K562 (cell line): ENCODE measurements around the gene SIRT2. TPM values are rescaled to one million over a fixed set of nuclear protein-coding genes. Genes with fewer than 3 reads are reported as not detected.
A peak's percentile ranks its signal among the peaks of the same experiment; 100 is the strongest.

Experiments used
- ARID4B ChIP-seq: sonication (generic); formaldehyde crosslinking; IDR thresholded peaks from 2 replicates; pipeline ENCODE4 v1.8.0; 2022; ENCODE audit warnings: mild to moderate bottlenecking, missing genetic modification reagents
- BRF1 ChIP-seq: IDR thresholded peaks from 3 replicates; pipeline ENCODE4 v1.6.1; 2011; ENCODE audit warnings: borderline replicate concordance, mild to moderate bottlenecking; ENCODE audit not compliant: insufficient read length; ENCODE audit errors: extremely low read depth
- CREM ChIP-seq: IDR thresholded peaks from 2 replicates; pipeline ENCODE4 v1.6.1; 2014; ENCODE audit warnings: antibody characterized with exemption, low read depth
- CTBP1 ChIP-seq: fragments of 450-650 bp; IDR thresholded peaks from 2 replicates; pipeline ENCODE4 v1.6.1; 2016; ENCODE audit warnings: borderline replicate concordance
- FOXO4 ChIP-seq: fragments of 450-650 bp; formaldehyde crosslinking; IDR thresholded peaks from 2 replicates; pipeline ENCODE4 v1.4.0; 2020; ENCODE audit warnings: mild to moderate bottlenecking, moderate library complexity
- KAT7 ChIP-seq: sonication (generic); formaldehyde crosslinking; IDR thresholded peaks from 2 replicates; pipeline ENCODE4 v1.8.0; 2022; ENCODE audit warnings: missing genetic modification reagents, mild to moderate bottlenecking, borderline replicate concordance
- MTA3 ChIP-seq: fragments of 450-650 bp; formaldehyde crosslinking; IDR thresholded peaks from 2 replicates; pipeline ENCODE4 v1.6.1; 2017; ENCODE audit warnings: mild to moderate bottlenecking, borderline replicate concordance
- POLR2G ChIP-seq: fragments of 200-400 bp; formaldehyde crosslinking; IDR thresholded peaks from 2 replicates; pipeline ENCODE4 v1.6.1; 2017; ENCODE audit warnings: low read depth, mild to moderate bottlenecking, antibody characterized with exemption, low read length, moderate library complexity
- SOX6 ChIP-seq: fragments of 450-650 bp; IDR thresholded peaks from 2 replicates; pipeline ENCODE4 v1.6.1; 2014; ENCODE audit warnings: mild to moderate bottlenecking
- SP1 ChIP-seq: sonication (generic); formaldehyde crosslinking; IDR thresholded peaks from 2 replicates; pipeline ENCODE4 v1.8.1; 2022; ENCODE audit warnings: mild to moderate bottlenecking, missing genetic modification reagents
- ZBTB11 ChIP-seq, 3 experiments: fragments of 200-800 bp in 1 of 3; fragments of 250-450 bp in 1 of 3; fragments of 450-650 bp in 1 of 3; sonication (Bioruptor Pico) in 1 of 3; sonication (Bioruptor generic) in 1 of 3; formaldehyde crosslinking in 1 of 3; IDR thresholded peaks; 2 replicates each; pipeline versions ENCODE4 v1.6.1 to v1.8.0; 2016 to 2022; ENCODE audit warnings: mild to moderate bottlenecking in 2 of 3, missing genetic modification characterization in 2 of 3, missing compliant biosample characterization in 1 of 3, moderate library complexity in 1 of 3
- ZBTB26 ChIP-seq: fragments of 450-650 bp; formaldehyde crosslinking; IDR thresholded peaks from 2 replicates; pipeline ENCODE4 v1.4.0; 2022; ENCODE audit warnings: missing genetic modification characterization
- polyA plus RNA-seq, 8 experiments: library from polyadenylated mRNA; depleted of rRNA in 4 of 8; stranded (reverse) in 5 of 8; unstranded in 3 of 8; fragments of >200 nt; fragmentation: Nextera tagmentation in 2 of 8; fragmentation: Illumina TruSeq in 1 of 8; extraction: Ambion mirVana in 2 of 8; extraction: Trizol in 1 of 8; gene quantifications; 2 replicates each; pipeline versions ENCODE4 v1.2.1 to v1.2.3, GENCODE V29; 2011 to 2014; ENCODE audit warnings: inconsistent platforms in 1 of 8, missing spikeins in 1 of 8
- total RNA-seq, 7 experiments: library from RNA; depleted of rRNA in 6 of 7; stranded (reverse); fragments of >200 nt in 6 of 7; fragmentation: Illumina TruSeq in 2 of 7; extraction: Trizol in 2 of 7; gene quantifications; 2 replicates each; pipeline versions ENCODE4 v1.2.1 to v1.2.3, GENCODE V29; 2011 to 2021; ENCODE audit warnings: low replicate concordance in 1 of 7

The SIRT2 gene
- total and polyA plus RNA-seq, 9 of the 15 experiments (the other 6 are each of a cell fraction or from before 2014, with no cell fraction given), result 2.3 to 35.2 (median 22.9) TPM

- TF ChIP-seq ARID4B (CRISPR knock-in tag) (0 out of 2 replicates have a peak, but pooled peaks have one; percentile 41), ZBTB11 (CRISPR knock-in tag; IDR thresholded peaks at IDR 0.05) (peak in 1 of 3 experiments; percentile 77; a peak in 2 of 6 replicates), FOXO4 (CRISPR knock-in tag) (no peak), MTA3 (0 out of 2 replicates have a peak, but pooled peaks have one; percentile 20), CTBP1 (peak; percentile 45; the same call in 1 of the 2 replicates), KAT7 (no peak), CREM (0 out of 2 replicates have a peak, but pooled peaks have one; percentile 8), SP1 (CRISPR knock-in tag) (no peak), BRF1 (no peak), SOX6 (no peak), POLR2G (0 out of 2 replicates have a peak, but pooled peaks have one; percentile 42), ZBTB26 (CRISPR knock-in tag) (peak; percentile 78; the same call in 1 of the 2 replicates)
- TF ChIP-seq, all 486 proteins: peak for 36
These were observed 21.4 kb downstream of the SIRT2 start, which contains the start of gene RINL (continued) for GRCh38 chr19:38877781-38878574.
